Measurements from ENCODE around the gene TRRAP. TPM values are rescaled to one million over a fixed set of nuclear protein-coding genes. Genes with fewer than 3 reads are reported as not detected.

Gene TRRAP
- total RNA-seq, 1 donor from 2014 or later: 66.9 TPM

- no peak for TF ChIP-seq CTCF (conservative IDR thresholded peaks at IDR 0.05)
- Mint-ChIP-seq H3K9me3 (no peaks in the 10 kb centered on the region), H3K4me1 (no peaks in the 10 kb centered on the region), H3K27me3 (ENCODE audit: low read depth) (no peaks in the 10 kb centered on the region), H3K4me3 (no peak overlapping the region), H3K36me3 (ENCODE audit: low read depth) (peaks cover 6% of the 10 kb centered on the region), H3K27ac (ENCODE audit: unreplicated experiment) (no peak overlapping the region)
- DNase-seq (ENCODE audit: low read depth, low spot score): no peak
Observed at GRCh38 chr7:98887038-98887437, 8.7 kb downstream of the TRRAP start.

DNA sequence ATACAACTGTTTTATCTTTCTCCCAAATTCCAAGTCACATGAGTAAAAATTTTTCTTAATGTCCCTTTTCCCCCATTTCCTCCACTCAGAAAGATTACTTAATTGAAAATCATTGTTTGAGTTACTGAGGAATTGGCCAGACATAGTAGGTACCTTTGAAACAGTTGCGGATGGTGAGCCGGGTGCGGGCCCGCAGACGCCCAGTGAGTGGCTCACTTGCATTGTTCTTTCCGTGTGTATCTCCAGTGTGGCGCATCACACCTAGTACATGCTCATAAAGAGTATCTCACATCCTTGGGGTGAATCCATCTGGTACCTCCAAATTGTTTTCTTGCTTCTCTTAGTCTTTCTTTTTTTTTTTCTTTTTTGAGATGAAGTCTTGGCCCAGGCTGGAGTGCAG, 14.3 kb downstream of the TRRAP start:
- peaks cover 16% of the 10 kb centered on the region for H3K36me3 Mint-ChIP-seq (ENCODE audit: low read depth)
- H3K9me3 Mint-ChIP-seq: no peaks in the 10 kb centered on the region
- no peak for TF ChIP-seq CTCF (conservative IDR thresholded peaks at IDR 0.05)

GRCh38 chr7:98899816-98900215, 21.5 kb downstream of the TRRAP start:
- peaks cover 31% of the 10 kb centered on the region for H3K36me3 Mint-ChIP-seq (ENCODE audit: low read depth)
- DNase-seq (ENCODE audit: low read depth, low spot score): no peak
- no peak overlapping the region for H3K4me3 Mint-ChIP-seq
- TF ChIP-seq CTCF (conservative IDR thresholded peaks at IDR 0.05): no peak
- no peaks in the 10 kb centered on the region for H3K4me1 Mint-ChIP-seq
- no peak overlapping the region for H3K27ac Mint-ChIP-seq (ENCODE audit: unreplicated experiment)
- H3K9me3 Mint-ChIP-seq: no peaks in the 10 kb centered on the region
- H3K27me3 Mint-ChIP-seq (ENCODE audit: low read depth): no peaks in the 10 kb centered on the region

More for the DNA sequence above, 14.3 kb downstream of the TRRAP start:
- DNase-seq (ENCODE audit: low read depth, low spot score): no peak
- no peak overlapping the region for H3K4me3 Mint-ChIP-seq
- no peaks in the 10 kb centered on the region for H3K27me3 Mint-ChIP-seq (ENCODE audit: low read depth)
- no peak overlapping the region for H3K27ac Mint-ChIP-seq (ENCODE audit: unreplicated experiment)
- no peaks in the 10 kb centered on the region for H3K4me1 Mint-ChIP-seq

DNA sequence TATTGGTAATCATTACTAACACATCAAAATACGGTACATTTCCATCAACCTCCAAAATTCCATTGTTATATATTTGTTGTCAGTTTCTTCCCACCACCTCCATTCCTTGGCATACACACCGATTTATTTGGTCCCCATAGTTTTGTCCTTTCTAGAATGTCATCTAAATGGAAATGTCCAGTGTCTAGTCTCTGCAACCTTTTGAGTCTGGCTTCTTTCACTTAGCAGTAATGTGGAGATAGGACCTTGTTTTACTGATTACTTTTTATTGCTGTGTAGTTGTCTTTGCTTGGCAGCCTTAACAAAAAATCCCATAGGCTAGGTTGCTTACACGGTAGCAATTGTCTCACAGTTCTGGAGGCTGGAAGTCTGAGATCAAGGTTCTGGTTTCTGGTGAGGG, 22.5 kb downstream of the TRRAP start:
- no peak for DNase-seq (ENCODE audit: low read depth, low spot score)
- Mint-ChIP-seq H3K4me1 (no peaks in the 10 kb centered on the region), H3K9me3 (no peaks in the 10 kb centered on the region), H3K27ac (ENCODE audit: unreplicated experiment) (no peak overlapping the region), H3K27me3 (ENCODE audit: low read depth) (no peaks in the 10 kb centered on the region), H3K4me3 (no peak overlapping the region), H3K36me3 (ENCODE audit: low read depth) (peaks cover 38% of the 10 kb centered on the region)
- no peak for TF ChIP-seq CTCF (conservative IDR thresholded peaks at IDR 0.05)

DNA sequence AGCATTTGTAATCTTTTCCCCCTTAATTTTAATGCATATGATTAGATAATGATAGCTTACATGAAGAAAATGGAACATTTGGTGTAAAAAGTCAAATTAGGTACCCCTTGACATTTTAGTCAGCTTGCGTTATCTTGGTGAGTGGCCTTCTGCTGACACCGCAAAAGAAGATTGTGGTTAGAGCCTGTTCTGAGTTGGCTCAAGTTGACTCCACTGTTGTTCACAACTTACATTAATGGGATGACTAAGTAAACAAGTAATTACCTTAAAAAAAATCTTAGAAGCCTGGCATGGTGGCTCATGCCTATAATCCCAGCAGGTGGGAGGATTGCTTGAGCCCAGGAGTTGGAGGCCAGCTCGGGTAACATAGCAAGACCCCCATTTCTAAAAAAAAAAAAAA, 24.2 kb downstream of the TRRAP start:
- H3K36me3 Mint-ChIP-seq (ENCODE audit: low read depth): peaks cover 39% of the 10 kb centered on the region
- no peak overlapping the region for H3K27ac Mint-ChIP-seq (ENCODE audit: unreplicated experiment)
- no peaks in the 10 kb centered on the region for H3K27me3 Mint-ChIP-seq (ENCODE audit: low read depth)
- H3K4me1 Mint-ChIP-seq: no peaks in the 10 kb centered on the region
- no peak overlapping the region for H3K4me3 Mint-ChIP-seq
- no peaks in the 10 kb centered on the region for H3K9me3 Mint-ChIP-seq
- DNase-seq (ENCODE audit: low read depth, low spot score): no peak
- no peak for TF ChIP-seq CTCF (conservative IDR thresholded peaks at IDR 0.05)

GRCh38 chr7:98903246-98903645, 24.9 kb downstream of the TRRAP start:
- H3K4me1 Mint-ChIP-seq: no peaks in the 10 kb centered on the region
- TF ChIP-seq CTCF (conservative IDR thresholded peaks at IDR 0.05): no peak
- no peaks in the 10 kb centered on the region for H3K27me3 Mint-ChIP-seq (ENCODE audit: low read depth)
- no peak for DNase-seq (ENCODE audit: low read depth, low spot score)
- H3K9me3 Mint-ChIP-seq: no peaks in the 10 kb centered on the region
- peaks cover 46% of the 10 kb centered on the region for H3K36me3 Mint-ChIP-seq (ENCODE audit: low read depth)
- H3K4me3 Mint-ChIP-seq: no peak overlapping the region
- H3K27ac Mint-ChIP-seq (ENCODE audit: unreplicated experiment): no peak overlapping the region
